Smooth muscle cell of the brain vasculature (primary cell): ENCODE data around the gene PDZD4.

Experiments
- DNase-seq: peaks from one replicate; pipeline ENCODE4 v3.0.0-alpha.2; 2012; ENCODE audit warnings: low read depth, low spot score

PDZD4 gene, protein sequence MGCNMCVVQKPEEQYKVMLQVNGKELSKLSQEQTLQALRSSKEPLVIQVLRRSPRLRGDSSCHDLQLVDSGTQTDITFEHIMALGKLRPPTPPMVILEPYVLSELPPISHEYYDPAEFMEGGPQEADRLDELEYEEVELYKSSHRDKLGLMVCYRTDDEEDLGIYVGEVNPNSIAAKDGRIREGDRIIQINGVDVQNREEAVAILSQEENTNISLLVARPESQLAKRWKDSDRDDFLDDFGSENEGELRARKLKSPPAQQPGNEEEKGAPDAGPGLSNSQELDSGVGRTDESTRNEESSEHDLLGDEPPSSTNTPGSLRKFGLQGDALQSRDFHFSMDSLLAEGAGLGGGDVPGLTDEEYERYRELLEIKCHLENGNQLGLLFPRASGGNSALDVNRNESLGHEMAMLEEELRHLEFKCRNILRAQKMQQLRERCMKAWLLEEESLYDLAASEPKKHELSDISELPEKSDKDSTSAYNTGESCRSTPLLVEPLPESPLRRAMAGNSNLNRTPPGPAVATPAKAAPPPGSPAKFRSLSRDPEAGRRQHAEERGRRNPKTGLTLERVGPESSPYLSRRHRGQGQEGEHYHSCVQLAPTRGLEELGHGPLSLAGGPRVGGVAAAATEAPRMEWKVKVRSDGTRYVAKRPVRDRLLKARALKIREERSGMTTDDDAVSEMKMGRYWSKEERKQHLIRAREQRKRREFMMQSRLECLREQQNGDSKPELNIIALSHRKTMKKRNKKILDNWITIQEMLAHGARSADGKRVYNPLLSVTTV

DNA sequence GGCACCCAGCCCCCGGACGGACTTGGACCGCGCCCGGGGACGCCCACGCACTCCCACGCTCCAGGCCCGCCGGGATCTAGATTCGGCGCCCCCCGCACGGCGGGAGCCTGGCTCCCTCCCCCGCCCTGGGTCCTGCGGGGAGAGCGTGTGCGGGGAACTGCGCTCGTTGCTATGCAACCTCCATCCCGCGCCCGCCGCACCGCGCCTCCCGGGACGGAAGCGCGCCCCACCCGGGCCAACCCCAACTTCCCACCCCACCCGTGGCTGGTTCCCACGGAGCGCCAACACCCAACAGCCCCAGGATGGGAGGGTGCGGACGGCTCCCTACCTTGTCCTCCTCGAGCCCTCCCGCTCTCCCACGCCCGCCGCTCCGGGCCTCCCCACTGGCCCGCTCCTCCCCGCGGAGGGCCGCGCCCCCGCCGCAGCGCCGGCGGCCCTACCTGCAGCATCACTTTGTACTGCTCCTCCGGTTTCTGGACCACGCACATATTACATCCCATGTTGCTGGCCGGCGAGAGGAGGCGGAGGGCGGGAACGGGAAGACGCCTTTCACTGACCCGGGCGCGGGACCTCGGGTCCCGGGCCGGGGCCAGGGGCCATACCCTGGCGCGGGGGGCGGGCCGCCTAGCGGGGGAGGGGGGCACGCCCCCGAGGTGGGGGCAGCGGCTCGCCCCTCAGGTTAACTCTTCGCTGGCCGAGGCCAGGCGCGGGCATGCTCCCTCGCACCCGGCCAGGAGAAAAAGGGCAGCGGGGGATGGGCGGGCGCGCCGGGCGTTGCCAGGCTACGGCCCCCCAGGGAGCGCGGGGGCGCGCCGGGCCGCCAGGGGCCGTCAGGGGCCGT lies at the start of gene PDZD4:
PDZD4 (minus strand) TSS at position 746 of the 841 bp plus-strand sequence; CDS start at position 500, 246 bp downstream.
- no peak for DNase-seq

GRCh38 chrX:153879741-153880439 lies 49.5 kb upstream of the PDZD4 start:
- DNase-seq = no peak

DNA sequence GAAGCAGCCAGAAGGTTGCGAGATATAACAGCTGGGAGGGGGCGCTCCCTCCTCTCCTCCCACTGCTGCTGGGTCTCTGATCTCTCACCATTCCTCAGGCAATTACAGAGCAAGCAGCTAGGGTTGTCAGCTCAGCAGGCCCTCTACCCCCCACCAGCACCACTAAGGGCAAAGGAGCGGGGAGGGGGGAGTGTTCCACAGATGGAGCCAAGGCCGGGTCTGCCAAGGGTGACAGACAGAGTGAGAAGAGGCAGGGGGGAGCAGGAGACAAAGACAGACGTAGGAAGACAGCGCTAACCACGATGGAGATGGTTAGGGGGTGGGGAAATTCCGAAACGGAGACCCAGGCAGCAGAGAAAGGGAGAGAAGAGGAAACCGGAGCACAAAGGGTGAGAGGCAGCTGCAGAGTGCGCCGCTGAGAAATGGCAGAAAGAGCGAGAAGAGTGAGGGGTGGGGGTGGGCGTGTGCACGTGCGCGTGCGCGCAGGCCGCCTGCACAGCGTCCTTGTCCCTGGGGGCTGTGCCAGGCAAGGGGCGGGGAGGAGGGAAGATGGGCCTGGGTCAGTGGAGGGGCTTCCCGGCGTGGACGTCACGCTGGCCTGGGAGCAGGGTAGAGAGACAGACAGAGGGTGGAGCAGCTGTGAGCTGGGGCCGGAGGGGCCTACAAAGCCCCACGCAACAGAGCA lies 48.8 kb upstream of the PDZD4 start:
- no peak for DNase-seq

GRCh38 chrX:153878345-153878744 lies 48.0 kb upstream of the PDZD4 start:
- DNase-seq = no peak

- no peak for DNase-seq
These were observed 47.4 kb upstream of the PDZD4 start for GRCh38 chrX:153877571-153878261.

GRCh38 chrX:153876112-153876491 lies 45.8 kb upstream of the PDZD4 start:
- no peak for DNase-seq

DNA sequence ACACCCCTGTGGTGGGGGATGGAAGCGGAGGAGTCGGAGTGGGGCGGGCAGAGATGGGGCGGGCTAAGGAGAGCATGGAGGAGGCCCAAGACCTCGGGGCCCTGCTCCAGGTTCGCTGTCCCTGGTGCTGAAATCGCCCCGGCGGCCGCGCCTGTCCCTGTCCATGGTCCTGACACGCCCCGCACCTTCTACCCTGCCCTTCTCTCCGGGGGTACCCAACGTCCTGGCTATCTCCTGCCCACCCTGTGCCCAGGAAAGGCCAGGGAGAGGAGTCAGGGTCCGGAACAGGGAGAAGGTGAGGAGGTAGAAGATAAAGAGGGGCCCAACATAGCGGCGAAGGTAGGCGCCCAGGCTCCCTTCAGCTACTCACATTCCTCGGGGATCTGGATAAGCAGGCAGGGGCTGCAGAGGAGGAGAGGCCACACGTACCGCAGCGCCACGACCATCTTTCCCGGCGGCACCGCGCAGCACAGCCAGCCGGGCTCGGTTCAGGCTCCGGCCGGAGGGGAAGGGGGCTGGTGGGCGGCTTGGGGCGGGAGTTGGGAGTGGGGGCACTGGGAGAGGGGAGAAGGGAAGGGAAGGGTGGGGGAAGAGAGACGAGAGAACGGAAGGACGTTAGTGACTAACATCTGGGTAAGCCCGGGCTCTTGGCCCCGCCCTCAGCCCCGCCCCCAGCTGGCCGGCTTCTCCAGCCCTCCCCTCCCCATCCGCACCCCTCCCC lies 45.2 kb upstream of the PDZD4 start:
- no peak for DNase-seq

DNA sequence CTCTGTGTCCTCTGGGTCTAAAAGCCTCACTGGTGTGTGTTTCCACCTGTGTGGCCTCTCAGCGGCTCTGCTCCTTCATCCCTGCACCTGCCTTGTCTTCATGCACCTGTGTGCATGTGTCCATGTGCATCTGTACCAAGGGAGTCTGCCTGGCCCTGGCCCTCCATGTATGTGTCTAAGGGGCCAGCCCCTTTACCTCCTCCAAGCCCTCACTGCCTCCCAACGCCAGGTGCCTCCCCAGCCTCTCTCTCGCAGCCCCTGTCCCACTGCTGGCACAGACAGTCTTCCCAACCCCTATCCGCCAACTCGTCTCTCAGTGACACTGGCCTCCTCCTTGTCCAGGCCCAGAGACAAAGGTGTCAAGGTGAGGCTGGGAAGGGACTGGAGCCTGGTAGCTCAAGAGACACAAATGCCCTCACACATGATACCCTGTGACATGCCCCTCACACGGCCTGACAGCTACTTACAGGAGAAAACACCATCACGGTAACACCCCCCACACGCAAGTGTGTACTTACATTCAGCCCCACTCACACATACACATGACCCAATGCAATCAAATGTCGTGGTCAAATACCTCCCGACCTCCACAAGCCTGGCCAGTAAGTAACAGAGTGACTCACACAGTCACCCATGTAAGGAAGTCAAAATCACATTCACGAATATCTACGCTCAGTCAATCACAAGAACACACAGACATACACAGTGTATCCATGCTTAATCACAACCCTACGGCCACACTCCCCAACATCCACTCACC lies 44.2 kb upstream of the PDZD4 start:
- no peak for DNase-seq

DNA sequence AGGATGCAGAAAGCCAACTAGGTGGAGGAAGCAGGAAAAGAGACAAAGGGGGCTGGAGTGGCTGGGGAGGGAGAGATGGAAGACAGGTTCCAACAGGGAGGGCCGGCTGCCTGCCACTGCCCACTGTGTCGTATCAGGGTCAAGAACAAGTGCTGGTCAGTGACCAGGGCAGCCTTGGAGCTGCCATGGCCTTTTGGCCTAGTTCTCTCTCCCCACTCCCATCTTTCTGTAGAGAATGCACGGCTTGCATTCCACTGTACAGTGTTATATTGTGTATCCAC lies 43.7 kb upstream of the PDZD4 start:
- DNase-seq = no peak

GRCh38 chrX:153873282-153874084 lies 43.1 kb upstream of the PDZD4 start:
- DNase-seq = no peak

GRCh38 chrX:153871946-153872878 lies 41.9 kb upstream of the PDZD4 start:
- no peak for DNase-seq

GRCh38 chrX:153871451-153871850 lies 41.1 kb upstream of the PDZD4 start:
- no peak for DNase-seq

DNA sequence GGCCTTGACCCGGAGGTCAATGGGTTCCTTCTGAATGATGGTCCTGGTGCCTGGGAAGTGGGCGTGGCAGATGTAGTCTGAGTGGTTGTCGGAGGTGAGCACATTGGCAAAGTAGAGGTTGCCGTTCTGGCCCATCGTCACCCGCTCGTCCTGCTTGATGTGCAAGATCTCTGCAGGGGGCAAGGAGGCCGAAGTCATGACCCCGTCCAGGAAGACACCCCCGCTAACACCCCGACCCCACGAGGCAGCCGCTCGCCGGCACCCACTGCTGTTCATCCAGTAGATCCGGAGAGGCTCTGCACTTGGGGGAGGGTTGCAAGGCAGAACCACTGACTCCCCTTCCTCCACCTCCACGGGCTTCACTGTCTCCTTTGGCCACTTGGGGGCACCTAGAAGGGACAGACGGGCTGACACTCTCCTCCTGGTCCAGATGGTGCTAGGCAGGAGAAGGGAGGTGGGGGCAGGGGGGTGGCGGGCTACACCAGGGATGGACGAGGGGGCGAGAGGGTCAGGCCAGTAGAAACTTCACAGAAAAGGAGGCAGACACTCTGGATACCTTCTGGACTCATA lies 40.5 kb upstream of the PDZD4 start:
- no peak for DNase-seq

GRCh38 chrX:153870288-153870690 lies 39.9 kb upstream of the PDZD4 start:
- no peak for DNase-seq

DNA sequence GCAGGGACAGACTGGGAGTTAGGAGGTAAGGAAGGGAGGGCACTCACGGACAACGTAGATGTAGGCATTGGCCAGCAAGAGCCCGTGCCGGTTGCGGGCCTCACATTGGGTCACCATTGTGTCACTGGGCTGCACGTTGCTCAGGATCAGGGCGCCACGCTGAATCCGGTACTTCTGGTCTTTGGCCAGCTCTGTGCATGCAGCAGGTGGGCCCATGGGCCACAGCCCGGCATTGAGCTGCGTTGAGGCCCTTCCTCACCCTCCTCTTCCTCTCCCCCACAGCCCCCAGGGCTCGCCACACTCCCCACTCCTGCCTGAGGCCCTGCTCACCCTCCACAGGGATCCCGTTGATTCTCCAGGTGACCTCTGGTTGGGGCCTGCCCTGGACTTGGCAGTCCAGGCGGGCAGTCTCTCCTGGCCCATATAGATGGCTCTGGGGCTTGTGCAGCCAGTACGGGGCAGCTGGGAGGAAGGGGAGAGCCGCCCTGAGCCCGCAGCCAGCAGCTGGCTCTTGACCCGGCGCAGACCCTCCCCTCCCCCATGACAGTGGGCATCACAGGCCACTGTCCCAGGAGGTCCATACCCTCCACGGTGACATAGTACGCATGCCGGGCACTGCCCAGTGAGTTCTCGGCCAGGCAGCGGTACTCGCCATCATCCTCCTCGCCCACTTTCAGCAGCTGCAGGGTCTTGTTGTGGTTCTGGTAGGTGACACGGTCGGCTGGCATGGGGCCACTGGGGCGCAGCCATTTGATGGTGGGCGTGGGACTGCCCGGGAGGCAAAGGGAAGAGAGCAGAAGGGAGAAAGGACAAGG lies 39.3 kb upstream of the PDZD4 start:
- no peak for DNase-seq
